ENCODE results near the gene OSBPL1A.

Gene OSBPL1A

GRCh38 chr18:24397694-24398368 is at the start of gene OSBPL1A:
OSBPL1A (minus strand) TSS chr18:24397824; CDS start chr18:24377533, 20,291 bp downstream.
- peak; percentile 72 for DNase-seq (ENCODE audit: low spot score)

- DNase-seq (ENCODE audit: low spot score) = no peak
Observed at GRCh38 chr18:24446953-24447538, 49.4 kb upstream of the OSBPL1A start.

- no peak for DNase-seq (ENCODE audit: low spot score)
Observed at GRCh38 chr18:24446453-24446852, 48.8 kb upstream of the OSBPL1A start.

- DNase-seq (ENCODE audit: low spot score) = no peak
Observed at GRCh38 chr18:24443870-24444269, 46.2 kb upstream of the OSBPL1A start.

- no peak for DNase-seq (ENCODE audit: low spot score)
Observed at GRCh38 chr18:24436939-24437338, 39.3 kb upstream of the OSBPL1A start.

- DNase-seq (ENCODE audit: low spot score) = no peak
Observed at GRCh38 chr18:24432618-24433017, 35.0 kb upstream of the OSBPL1A start.

GRCh38 chr18:24429188-24429587 is 31.6 kb upstream of the OSBPL1A start:
- DNase-seq (ENCODE audit: low spot score) = no peak

- no peak for DNase-seq (ENCODE audit: low spot score)
Observed at GRCh38 chr18:24428709-24429108, 31.1 kb upstream of the OSBPL1A start.

- no peak for DNase-seq (ENCODE audit: low spot score)
Observed at GRCh38 chr18:24427484-24427883, 29.9 kb upstream of the OSBPL1A start.

GRCh38 chr18:24426398-24427294 is 29.0 kb upstream of the OSBPL1A start, which contains the start of gene IMPACT:
IMPACT (plus strand) TSS chr18:24426670; CDS start chr18:24426757, 87 bp downstream.
- peak; percentile 77 for DNase-seq (ENCODE audit: low spot score)

- DNase-seq (ENCODE audit: low spot score) = no peak
Observed at GRCh38 chr18:24426073-24426397, 28.4 kb upstream of the OSBPL1A start.

GRCh38 chr18:24421831-24422230 is 24.2 kb upstream of the OSBPL1A start:
- DNase-seq (ENCODE audit: low spot score) = no peak

- DNase-seq (ENCODE audit: low spot score) = no peak
Observed at GRCh38 chr18:24420551-24420950, 22.9 kb upstream of the OSBPL1A start.

- no peak for DNase-seq (ENCODE audit: low spot score)
Observed at GRCh38 chr18:24417480-24417879, 19.9 kb upstream of the OSBPL1A start.

GRCh38 chr18:24414349-24415003 is 16.9 kb upstream of the OSBPL1A start:
- DNase-seq (ENCODE audit: low spot score) = no peak

GRCh38 chr18:24413148-24413547 is 15.5 kb upstream of the OSBPL1A start:
- no peak for DNase-seq (ENCODE audit: low spot score)

- DNase-seq (ENCODE audit: low spot score) = no peak
Observed at GRCh38 chr18:24408496-24408895, 10.9 kb upstream of the OSBPL1A start.

GRCh38 chr18:24404591-24404990 is 7.0 kb upstream of the OSBPL1A start:
- DNase-seq (ENCODE audit: low spot score) = no peak

GRCh38 chr18:24403076-24403475 is 5.5 kb upstream of the OSBPL1A start:
- no peak for DNase-seq (ENCODE audit: low spot score)

- DNase-seq (ENCODE audit: low spot score) = no peak
Observed at GRCh38 chr18:24402209-24402785, 4.7 kb upstream of the OSBPL1A start.

GRCh38 chr18:24400587-24400986 is 3.0 kb upstream of the OSBPL1A start:
- no peak for DNase-seq (ENCODE audit: low spot score)

GRCh38 chr18:24398540-24398939 is 916 bp upstream of the OSBPL1A start:
- no peak for DNase-seq (ENCODE audit: low spot score)

Data from hematopoietic multipotent progenitor cell treated with erythropoietin and hydrocortisone succinate and interleukin-3 and kit ligand, for 15 days (in vitro differentiated cells).